H54 (cell line): ENCODE measurements around the gene HSPG2.

Experiments
- DNase-seq: peaks from one replicate; pipeline ENCODE4 v3.0.0; 2011; ENCODE audit warnings: low spot score, mixed read lengths; ENCODE audit not compliant: insufficient read length
- FAIRE-seq: peaks from 3 replicates; lab custom pipeline; 2011; peaks lifted over from hg19 to GRCh38; lab: Jason Lieb, UNC
- POLR2A ChIP-seq: IDR thresholded peaks from 2 replicates; pipeline ENCODE4 v1.6.1; 2011; ENCODE audit warnings: low read depth, mild to moderate bottlenecking, low read length

HSPG2 gene

DNA sequence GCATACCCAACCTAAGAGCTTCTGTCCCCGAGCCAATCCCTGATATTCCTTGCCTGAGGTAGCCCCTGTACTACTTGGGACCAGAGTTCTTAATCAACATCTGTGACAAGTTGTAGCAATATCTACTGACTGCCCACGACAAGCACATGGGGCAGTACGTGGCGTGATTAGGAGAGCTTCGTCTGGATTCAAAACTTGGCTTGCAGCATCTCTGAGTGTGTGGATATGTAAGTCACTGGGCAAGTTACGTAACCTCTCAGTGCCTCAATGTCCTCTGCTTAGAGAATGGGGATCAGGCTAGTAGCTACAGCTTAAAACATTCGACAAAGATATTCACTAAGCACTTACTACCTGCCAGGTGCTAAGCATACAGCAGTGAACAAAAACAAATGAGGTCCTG lies 5.0 kb downstream of the HSPG2 start:
- DNase-seq, result no peak
- no peak for TF ChIP-seq POLR2A
- no peak for FAIRE-seq

DNA sequence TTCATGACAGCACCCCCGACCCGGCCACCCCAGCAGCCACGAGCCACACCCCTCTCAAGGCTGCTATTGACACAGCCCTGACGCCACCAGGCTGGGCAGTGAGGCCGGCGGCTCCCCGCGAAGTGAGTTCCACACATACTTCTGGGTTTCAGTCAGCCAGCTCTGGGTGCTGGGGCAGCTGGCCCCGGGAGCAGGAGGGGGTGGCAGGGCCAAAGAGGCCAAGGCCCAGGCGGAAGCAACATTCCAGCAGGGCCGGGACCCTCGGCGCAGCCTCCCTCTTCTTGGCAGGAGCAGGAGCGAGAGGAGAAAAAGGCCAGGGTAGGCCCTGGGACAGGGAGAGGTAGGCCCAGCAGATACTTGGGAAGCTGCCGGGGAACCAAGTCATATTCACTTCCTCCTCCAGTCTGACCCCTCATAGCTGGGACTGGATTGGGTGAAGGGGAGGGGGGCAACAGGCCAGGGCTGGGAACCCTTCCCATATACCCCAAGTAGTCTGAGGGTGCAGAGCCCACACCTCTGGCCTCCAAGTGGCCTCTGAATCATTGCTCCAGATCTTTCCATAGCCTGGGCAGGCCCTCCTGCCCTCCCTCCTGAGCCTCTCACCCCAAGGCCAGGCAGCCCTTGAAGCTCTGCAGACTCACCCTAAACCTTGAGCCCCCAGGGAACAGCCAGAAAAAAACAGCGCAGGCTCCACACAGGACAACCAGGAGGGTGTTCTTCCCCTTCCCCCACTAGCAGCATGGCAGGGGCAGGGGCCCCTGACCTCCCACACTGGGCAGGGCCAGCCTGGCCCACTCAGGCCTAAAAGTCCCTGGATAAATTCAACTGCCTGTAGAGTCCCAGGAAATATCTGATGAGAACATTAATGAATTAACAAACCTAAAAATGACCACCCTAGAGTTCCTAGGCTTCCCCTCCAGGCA lies 5.7 kb downstream of the HSPG2 start:
- DNase-seq (peak; percentile 67), FAIRE-seq (no peak)
- no peak for TF ChIP-seq POLR2A

DNA sequence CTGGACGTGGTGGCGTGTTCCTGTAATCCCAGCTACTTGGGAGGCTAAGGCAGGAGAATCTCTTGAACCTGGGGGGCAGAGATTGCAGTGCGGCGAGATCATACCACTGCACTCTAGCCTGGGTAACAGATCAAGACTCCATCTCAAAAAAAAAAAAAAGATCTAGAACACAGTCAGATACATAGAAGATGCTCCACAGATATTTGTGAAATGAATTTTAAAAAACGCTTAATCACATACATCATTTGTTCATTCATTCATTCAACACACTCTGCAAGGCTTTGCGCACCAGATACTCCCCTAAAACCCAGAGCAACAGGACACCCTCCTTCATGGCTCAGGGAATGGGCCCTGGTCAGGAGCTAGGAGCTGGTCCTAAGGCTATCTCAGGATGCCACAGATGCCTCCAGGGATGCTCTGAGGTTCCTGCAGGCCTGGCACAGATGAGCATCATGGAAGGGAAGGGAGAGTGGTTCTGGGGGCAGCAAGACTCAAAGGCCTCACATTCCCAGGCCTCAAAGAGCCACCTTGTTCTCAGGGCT lies 6.4 kb downstream of the HSPG2 start:
- no peak for TF ChIP-seq POLR2A
- FAIRE-seq (no peak), DNase-seq (no peak)

DNA sequence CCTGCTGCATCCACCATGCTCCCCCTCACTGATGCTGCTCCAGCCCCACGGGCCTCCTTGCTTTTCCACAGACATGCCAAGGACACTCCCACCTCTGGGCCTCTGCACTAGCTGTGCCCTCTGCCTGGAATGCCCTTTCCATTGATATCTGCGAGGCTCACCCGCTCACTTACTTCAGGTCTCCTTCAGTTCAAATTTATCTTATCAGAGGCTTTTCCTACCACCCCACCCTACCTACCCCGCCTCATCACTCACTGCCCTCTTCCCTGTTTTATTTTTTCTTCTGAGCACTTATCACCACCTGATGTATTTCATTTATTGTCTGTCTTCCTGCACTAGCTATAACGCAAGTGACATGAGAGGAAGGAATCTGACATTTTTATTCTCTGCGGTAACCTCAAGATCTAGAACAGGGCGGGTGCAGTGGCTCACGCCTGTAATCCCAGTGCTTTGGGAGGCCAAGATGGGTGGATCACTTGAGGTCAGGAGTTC lies 7.0 kb downstream of the HSPG2 start:
- no peak for TF ChIP-seq POLR2A
- FAIRE-seq (no peak), DNase-seq (no peak)

DNA sequence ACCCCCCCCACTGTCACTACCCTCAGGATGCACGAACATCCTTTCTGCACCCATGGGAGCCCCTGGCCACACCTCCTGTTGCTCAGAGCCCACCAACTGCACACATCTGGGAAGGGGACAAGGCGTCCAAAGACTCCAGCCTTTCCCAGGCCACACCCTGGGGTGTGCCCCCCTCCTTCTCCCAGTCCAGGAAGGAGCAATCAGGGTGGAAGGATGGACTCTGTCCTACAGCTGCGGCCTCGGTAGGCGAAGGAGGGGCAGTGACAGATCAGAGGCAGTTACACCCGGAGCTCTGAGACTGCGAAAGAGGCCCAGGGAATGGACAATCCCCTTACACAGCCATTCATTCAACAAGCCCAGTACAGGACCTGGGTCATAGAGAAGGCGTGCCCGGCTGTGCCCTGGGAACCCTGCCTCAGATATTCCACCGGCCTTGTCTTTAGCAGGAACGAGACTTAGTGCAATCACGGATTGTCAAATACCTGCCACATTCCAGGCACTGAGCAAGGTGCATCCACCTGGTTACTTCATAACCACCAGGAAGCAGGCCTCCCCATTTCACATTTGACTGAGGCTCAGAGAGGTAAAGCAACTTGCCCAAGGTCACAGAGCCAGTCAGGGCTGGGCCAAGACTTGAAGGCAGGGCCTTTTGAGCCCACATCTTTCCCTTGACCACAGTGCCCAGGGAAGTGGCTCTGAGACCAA lies 9.4 kb downstream of the HSPG2 start:
- DNase-seq, result no peak
- FAIRE-seq, result no peak
- TF ChIP-seq POLR2A, result no peak

DNA sequence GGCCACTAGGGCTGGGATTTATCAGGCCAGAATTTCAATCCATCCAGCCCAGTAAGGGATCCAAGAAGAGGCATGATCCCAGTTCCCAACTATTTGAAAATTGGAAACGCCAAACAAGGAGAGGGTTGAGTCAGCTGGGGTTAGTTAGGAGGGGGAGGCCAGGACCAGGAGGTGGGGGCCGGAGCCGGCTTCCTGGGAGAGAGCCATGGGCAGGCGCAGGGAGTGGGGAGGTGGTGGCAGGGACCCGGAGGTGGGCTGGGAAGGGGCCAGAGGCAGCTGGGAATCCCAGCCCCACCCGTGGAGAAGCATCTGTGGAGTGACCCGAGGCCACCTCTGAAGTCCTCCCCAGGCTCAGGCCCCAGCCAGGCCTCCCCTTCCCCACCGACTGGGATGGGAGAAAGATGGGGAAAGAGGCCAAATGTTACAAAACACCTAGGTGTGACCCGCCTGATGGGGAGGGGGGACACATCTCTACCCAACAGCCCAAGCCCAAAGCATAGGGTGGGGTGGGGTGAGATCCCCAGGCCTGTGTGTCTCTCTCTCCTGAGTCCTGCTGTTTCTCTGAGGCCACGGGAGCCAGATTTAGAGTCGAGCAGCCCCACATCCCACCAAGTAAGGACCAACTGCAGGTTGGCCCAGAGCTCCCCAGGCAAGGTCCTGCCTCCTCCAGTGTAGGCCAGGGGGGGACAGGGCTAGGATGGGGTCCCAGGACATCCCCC lies 10.1 kb downstream of the HSPG2 start:
- no peak for DNase-seq
- no peak for FAIRE-seq
- TF ChIP-seq POLR2A, result no peak

DNA sequence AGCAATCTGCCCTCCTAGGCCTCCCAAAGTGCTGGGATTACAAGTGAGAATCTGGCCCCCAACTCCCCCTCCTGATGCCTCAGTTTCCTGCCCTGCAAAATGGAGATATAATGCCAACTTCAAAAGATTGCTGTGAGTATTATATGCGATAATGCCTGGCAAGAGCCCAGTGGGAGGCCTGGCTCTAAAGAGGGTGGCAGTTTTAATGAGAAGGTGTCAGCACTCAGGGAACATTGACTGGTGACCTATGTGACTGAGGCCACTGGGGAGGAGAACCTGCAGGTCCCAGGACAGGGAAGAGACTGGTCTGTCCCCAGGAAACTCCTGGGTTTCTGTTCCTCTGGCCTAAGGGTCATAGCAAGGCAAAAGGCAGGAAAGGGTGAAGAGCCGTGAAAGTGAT lies 11.0 kb downstream of the HSPG2 start:
- FAIRE-seq (no peak), DNase-seq (no peak)
- TF ChIP-seq POLR2A, result no peak

DNA sequence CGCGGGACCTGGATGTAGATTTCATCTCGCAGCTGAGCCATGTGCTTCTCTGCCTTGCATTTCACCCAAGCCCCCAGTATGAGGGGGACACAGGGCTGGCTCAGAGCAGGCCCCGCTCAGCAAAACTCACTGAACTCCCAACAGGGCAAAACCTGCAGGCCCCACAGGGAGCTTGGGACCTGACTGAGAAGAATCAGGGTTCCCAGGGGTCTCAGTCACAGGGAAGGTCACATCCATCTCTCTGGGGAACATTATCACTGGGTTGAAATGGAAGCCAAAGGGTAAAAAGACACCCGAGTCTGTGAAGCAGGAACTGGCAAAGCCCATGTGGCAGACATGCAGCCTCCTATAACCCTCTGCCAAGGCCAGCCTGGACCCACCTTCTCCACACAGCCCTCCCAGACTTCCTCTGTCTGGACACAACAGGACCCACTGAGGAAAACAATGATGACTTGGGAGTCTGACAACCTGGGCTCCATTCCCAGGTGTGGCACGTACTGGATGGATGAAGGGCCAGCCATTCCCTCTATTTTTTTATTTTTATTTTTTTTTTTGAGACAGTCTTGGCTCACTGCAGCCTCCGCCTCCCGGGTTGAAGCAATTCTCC lies 11.7 kb downstream of the HSPG2 start:
- FAIRE-seq, result no peak
- no peak for TF ChIP-seq POLR2A
- DNase-seq, result no peak

DNA sequence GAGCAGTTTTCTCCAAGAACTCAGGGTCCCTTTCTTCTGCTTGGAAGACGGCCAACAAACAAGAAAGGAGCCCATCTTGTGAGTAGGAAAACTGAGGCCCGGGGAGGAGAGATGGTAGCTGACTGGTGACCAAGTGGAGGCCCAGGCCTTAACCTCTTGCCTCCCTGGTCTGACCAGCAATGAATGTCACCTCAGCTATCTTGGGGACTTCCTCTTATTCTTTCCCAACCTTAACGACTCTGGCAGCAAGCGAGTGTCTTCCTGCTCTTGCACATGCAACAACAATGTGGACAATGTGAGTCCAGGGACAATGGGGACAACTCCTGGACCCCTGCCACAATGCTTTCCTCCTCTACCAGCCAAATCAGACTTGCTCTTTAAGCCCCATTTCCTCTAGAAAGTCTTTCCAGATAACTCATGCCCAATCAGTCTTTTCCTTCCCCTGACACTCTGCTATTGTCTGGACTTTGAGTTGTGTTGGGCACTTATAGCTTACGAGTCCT lies 12.6 kb downstream of the HSPG2 start:
- FAIRE-seq (no peak), DNase-seq (no peak)
- TF ChIP-seq POLR2A, result no peak

DNA sequence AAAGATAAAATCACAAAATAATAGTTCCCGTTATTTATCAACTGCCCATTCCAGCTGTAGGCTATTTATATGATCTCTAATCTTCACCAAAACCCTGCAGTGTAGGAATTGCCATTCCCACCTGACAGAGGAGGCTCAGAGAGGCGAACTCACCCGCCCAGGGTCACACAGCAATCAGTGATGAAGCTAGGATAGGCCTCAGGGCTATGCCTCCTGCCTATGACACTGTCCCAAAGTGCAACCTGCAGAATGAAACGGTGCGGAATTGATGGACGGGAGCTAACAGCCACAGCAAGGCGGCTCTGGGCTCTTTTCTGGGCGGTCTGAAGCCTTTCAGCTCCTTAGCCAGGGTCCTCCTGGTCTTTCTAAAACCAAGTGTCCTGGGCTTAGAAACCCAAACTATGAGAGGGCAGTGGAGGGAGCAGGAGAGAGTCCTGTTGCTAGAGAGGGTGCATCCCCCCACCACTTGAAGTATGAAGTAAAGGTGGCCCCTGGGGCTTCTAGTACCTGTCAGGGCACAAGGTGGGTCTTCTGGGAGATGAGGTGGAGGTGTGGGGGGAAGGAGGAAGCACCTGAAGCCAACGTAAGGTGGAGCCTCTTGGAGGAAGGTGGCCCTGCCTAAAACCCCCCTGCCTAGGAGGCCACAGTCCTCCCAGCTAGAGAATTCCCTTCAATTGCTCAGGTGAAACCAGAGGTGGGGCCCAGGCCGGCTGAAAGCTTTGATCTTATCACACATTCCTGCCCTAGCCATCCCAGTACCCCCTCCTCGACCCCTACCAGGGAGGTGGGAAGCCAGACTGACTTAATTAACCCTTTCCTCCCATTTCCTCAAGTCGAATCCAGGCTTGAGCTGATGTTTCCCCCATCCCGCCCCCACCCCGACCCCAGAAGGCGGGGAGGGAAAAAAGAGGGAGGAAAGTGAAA lies 14.8 kb downstream of the HSPG2 start:
- FAIRE-seq (no peak), DNase-seq (no peak)
- no peak for TF ChIP-seq POLR2A

DNA sequence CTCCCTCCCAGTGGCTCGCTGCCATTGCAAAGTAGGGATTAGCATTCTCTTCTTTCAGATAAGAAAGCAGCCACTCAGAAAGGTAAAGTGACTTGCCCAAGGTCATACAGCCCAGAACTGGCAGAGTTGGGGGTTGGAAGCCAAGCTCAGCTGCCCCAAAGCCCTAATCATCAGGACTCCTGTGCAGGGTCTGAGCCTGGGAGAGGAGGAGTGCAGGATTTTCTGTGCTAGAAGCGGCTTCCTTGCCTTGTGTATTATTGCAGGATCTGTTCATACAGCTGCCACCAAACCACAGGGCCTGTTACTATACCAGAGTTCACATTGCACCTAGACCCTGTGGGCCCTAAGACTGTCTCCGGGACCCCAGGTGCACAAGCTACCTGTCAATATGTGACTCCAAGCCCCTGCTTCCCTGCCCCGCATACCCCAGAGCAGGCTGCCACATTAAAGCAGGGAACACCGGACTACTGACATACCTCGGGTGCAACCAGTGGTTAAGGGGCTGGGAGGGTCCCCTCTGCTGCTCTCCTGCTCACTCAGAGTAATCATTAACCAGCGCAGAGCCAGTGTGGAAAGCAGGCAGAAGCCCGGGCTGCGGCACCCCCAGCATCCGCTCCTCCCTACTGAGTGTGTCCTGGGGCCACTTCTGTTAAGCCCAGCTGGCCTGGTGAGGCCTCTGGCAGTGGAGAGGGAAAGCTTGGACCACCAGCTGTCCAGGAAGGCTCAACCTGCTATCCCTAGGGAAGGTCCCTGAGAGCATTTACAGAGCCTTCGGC lies 15.8 kb downstream of the HSPG2 start:
- FAIRE-seq (no peak), DNase-seq (no peak)
- no peak for TF ChIP-seq POLR2A
